NT2/D1 (cell line): ENCODE data around the gene JAM2.

Experiments
- DNase-seq: peaks from one replicate; pipeline ENCODE4 v3.0.0-alpha.2; 2011; ENCODE audit warnings: low read depth, low spot score
- H3K27me3 ChIP-seq: 2 replicates; pipeline ENCODE4 v1.6.0; 2011; ENCODE audit warnings: mild to moderate bottlenecking; ENCODE audit not compliant: insufficient read length, insufficient read depth
- H3K36me3 ChIP-seq: 2 replicates; pipeline ENCODE4 v1.6.1; 2011; ENCODE audit warnings: mild to moderate bottlenecking, low read length, mixed read lengths; ENCODE audit not compliant: insufficient read depth, insufficient read length
- H3K4me1 ChIP-seq: 2 replicates; pipeline ENCODE4 v1.5.1; 2011; ENCODE audit not compliant: insufficient read depth, insufficient read length
- H3K4me3 ChIP-seq: 2 replicates; pipeline ENCODE4 v1.5.1; 2011; ENCODE audit warnings: low read depth; ENCODE audit not compliant: insufficient read length
- H3K9ac ChIP-seq: 2 replicates; pipeline ENCODE4 v1.6.0; 2011; ENCODE audit warnings: low read depth; ENCODE audit not compliant: insufficient read length
- H3K9me3 ChIP-seq: 2 replicates; pipeline ENCODE4 v1.5.1; 2011; ENCODE audit warnings: mild to moderate bottlenecking, low read length; ENCODE audit not compliant: insufficient read depth
- SUZ12 ChIP-seq: IDR thresholded peaks from 2 replicates; pipeline ENCODE4 v1.6.1; 2011; ENCODE audit not compliant: insufficient read length, insufficient read depth; ENCODE audit errors: extremely low read depth
- YY1 ChIP-seq: IDR thresholded peaks from 2 replicates; pipeline ENCODE4 v1.6.1; 2011; ENCODE audit not compliant: insufficient read length, insufficient read depth
- ZNF274 ChIP-seq: IDR thresholded peaks from 2 replicates; pipeline ENCODE4 v1.6.1; 2011; ENCODE audit warnings: mild to moderate bottlenecking, low read depth, low read length

JAM2 gene

DNA sequence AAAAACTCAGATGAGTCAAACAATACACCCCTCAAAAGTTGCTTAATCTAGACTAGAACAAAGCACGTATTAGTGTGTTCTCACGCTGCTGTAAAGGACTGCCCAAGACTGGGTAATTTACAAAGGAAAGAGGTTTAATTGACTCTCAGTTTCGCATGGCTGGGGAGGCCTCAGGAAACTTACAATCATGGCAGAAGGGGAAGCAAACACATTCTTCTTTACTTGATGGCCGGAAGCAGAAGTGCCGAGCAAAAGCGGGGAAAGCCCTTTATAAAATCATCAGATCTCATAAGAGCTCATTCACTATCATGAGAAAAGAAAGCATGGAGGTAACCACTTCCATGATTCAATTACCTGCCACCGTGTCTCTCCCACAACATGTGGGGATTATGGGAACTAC is 10.1 kb downstream of the JAM2 start:
- no peaks in the 10 kb centered on the region for H3K27me3 ChIP-seq
- no peak overlapping the region for H3K9ac ChIP-seq
- H3K9me3 ChIP-seq = no peaks in the 10 kb centered on the region
- no peak overlapping the region for H3K4me3 ChIP-seq
- H3K36me3 ChIP-seq = no peaks in the 10 kb centered on the region
- DNase-seq = no peak
- H3K4me1 ChIP-seq = no peaks in the 10 kb centered on the region
- TF ChIP-seq SUZ12 (no peak), ZNF274 (no peak), YY1 (no peak)

DNA sequence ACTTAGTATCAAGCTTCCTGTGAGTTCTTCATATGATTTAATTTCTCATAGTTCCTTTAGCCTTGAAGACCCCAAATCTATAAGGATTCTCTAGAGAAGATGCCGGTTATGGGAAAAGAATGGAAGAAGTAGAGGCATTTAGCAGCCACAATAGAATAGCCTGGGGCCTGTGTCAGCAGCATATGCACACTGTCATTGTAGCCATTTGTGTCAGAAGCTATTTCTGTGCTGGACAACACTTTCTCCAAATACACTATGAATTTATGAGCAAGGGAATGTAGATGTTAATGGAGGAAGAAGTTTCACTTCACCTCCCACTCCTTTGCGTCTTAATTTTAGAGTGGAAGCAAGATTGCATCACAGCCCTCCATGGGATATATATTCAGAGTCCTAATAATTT is 17.4 kb downstream of the JAM2 start:
- H3K9me3 ChIP-seq = peaks cover 14% of the 10 kb centered on the region
- H3K36me3 ChIP-seq = no peaks in the 10 kb centered on the region
- no peaks in the 10 kb centered on the region for H3K4me1 ChIP-seq
- TF ChIP-seq SUZ12 = no peak
- TF ChIP-seq ZNF274 = no peak
- no peak for TF ChIP-seq YY1
- no peak overlapping the region for H3K9ac ChIP-seq
- DNase-seq = no peak
- no peak overlapping the region for H3K4me3 ChIP-seq
- no peaks in the 10 kb centered on the region for H3K27me3 ChIP-seq

DNA sequence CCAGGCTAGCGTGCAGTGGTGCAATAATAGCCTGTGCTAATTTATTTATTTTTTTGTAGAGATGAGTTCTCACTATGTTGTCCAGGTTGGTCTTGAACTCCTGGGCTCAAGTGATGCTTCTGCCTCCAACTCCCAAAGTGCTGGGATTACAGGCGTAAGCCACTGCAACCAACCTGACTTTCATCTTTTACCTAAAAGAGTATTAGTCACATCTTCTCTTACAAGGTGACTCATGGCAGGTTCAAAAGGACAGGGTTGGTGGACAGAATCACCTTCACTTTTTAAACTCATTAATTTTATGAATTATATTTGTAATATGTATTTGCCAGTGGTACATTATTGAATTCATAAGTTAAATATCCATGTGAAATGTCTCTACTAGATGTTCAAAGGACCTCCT is 18.1 kb downstream of the JAM2 start:
- no peak overlapping the region for H3K9ac ChIP-seq
- H3K9me3 ChIP-seq = peaks cover 14% of the 10 kb centered on the region
- no peaks in the 10 kb centered on the region for H3K4me1 ChIP-seq
- TF ChIP-seq YY1 (no peak), SUZ12 (no peak), ZNF274 (0 out of 2 replicates have a peak, but pooled peaks have one; percentile 34)
- H3K27me3 ChIP-seq = no peaks in the 10 kb centered on the region
- no peaks in the 10 kb centered on the region for H3K36me3 ChIP-seq
- DNase-seq = no peak
- no peak overlapping the region for H3K4me3 ChIP-seq

DNA sequence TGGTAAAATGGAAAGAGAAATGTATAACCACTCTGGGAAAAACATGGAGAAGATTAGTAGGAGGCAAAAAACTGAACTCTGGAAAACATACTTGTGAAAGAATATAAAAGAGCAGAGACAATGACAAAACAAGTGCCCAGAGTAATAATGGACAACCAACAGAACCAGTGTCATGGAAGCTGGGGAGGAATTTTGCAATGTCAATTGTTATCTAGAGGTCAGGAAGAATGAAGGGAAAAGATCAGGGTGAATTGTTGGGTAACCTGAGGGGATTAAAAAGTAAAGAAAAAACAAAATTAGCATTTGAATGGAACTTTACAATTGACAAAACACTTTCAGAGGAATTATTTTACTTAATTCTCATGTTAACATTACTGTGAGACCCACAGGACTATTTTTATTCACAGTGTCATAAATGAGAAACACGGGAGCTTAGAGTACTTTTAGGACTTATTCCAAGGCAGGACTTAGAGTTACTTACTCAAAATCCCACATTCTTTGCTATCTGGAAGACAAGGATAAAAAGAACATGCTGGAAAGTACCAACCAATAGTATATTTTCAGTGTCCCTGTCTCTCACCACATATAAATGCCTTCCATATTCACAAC is 19.5 kb downstream of the JAM2 start:
- no peak for TF ChIP-seq SUZ12
- no peak for TF ChIP-seq YY1
- no peak for TF ChIP-seq ZNF274
- Histone ChIP-seq H3K9ac (no peak overlapping the region), H3K9me3 (peaks cover 14% of the 10 kb centered on the region), H3K4me3 (no peak overlapping the region), H3K27me3 (no peaks in the 10 kb centered on the region), H3K4me1 (no peaks in the 10 kb centered on the region), H3K36me3 (no peaks in the 10 kb centered on the region)
- DNase-seq = peak; percentile 50

DNA sequence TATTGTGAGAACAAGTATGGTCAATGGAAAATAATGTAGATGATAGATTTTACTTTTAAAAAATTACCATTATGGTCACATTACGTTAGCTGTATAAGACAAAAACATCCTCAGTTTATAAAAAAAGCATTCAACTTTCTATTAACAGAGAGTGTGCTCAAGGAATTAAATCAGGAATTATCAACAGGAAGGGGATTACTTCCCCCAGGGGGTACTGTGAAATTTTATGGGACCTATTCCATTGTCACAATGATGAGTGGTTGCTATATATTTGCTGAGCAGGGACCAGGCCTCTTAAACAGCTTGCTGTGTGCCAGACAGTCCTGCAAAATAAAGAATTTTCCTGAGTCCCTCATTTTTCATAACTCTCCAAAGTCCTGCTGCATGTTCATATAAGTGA is 21.2 kb downstream of the JAM2 start:
- Histone ChIP-seq H3K4me1 (no peaks in the 10 kb centered on the region), H3K27me3 (no peaks in the 10 kb centered on the region), H3K36me3 (no peaks in the 10 kb centered on the region), H3K9me3 (peaks cover 9% of the 10 kb centered on the region; the same call in 1 of the 2 replicates), H3K4me3 (no peak overlapping the region), H3K9ac (no peak overlapping the region)
- no peak for TF ChIP-seq SUZ12
- TF ChIP-seq YY1 = no peak
- TF ChIP-seq ZNF274 = no peak
- no peak for DNase-seq

DNA sequence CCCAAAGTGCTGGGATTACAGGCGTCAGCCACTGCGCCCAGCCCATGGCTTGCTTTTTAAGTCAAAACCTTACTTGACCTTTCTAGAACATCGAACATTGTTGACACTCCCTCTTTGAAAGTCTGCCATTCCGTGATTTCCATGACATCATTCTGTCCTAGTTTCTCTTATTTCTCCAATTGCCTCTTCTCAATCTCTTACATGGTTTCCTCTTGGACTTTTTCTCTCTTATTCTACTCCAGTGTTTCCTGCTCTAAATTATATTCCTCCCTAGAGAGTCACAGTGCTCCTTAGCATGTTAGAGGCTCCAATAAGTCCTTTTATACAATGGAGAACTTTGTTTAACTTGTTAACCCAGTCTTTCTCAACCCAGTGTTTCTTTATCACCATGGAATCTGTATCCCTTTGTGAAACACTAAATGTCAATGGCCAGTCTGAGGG is 25.5 kb downstream of the JAM2 start:
- H3K9ac ChIP-seq = no peak overlapping the region
- no peaks in the 10 kb centered on the region for H3K4me1 ChIP-seq
- H3K9me3 ChIP-seq = no peaks in the 10 kb centered on the region
- no peaks in the 10 kb centered on the region for H3K27me3 ChIP-seq
- no peak for TF ChIP-seq YY1
- TF ChIP-seq ZNF274 = no peak
- TF ChIP-seq SUZ12 = no peak
- H3K36me3 ChIP-seq = no peaks in the 10 kb centered on the region
- H3K4me3 ChIP-seq = no peak overlapping the region
- no peak for DNase-seq

DNA sequence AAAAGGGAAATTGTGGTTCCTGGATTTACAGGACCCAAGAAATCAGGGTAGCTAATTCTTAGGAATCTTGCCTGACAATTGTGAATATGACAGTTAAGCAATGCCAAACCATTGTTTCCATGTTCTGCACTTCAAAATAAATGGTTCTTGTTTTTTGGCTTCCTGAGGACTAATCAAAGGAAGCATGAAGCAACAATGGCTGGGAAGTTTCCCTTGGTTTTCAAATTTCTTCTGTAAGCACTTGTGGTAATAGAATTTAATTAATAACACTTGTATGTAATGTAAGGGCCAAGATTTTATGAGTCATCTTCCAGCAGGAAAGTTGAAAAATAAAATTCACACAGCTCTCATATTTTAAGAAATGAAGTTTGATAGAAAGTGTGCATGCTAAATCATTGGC is 31.7 kb downstream of the JAM2 start:
- no peak for DNase-seq
- TF ChIP-seq ZNF274 (no peak), YY1 (no peak), SUZ12 (no peak)
- Histone ChIP-seq H3K27me3 (no peaks in the 10 kb centered on the region), H3K9me3 (0 out of 2 replicates have a peak, but pooled peaks cover 3% of the 10 kb centered on the region), H3K9ac (no peak overlapping the region), H3K4me1 (no peaks in the 10 kb centered on the region), H3K36me3 (no peaks in the 10 kb centered on the region), H3K4me3 (no peak overlapping the region)

DNA sequence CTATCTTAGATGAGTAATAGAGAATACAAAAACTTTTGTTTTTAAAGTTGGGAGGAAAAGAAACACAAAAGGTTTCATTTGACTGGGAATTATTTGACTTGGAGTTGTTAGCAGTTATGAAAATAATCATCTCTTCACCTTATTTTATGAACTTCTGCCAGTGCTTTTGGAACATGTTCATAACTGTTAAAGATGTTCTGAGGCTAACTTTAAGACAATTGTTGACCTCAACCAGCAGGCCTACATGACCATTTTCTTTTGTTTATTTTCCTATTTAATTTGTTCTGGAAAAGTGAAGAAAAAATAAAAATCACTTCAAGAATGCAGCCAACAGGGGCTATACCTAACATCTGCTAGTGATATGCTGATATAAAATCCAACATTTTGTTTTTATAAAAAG is 37.4 kb downstream of the JAM2 start:
- Histone ChIP-seq H3K4me3 (no peak overlapping the region), H3K36me3 (no peaks in the 10 kb centered on the region), H3K27me3 (no peaks in the 10 kb centered on the region), H3K4me1 (no peaks in the 10 kb centered on the region), H3K9me3 (0 out of 2 replicates have a peak, but pooled peaks cover 3% of the 10 kb centered on the region), H3K9ac (no peak overlapping the region)
- DNase-seq = no peak
- TF ChIP-seq SUZ12 (no peak), ZNF274 (no peak)
